ENCODE data around the gene NPB. TPM values are rescaled to one million over a fixed set of nuclear protein-coding genes. Genes with fewer than 3 reads are reported as not detected.

NPB gene
- total RNA-seq, 4 donors from 2014 or later: 0.12 to 0.16 TPM; not detected in 2

DNA sequence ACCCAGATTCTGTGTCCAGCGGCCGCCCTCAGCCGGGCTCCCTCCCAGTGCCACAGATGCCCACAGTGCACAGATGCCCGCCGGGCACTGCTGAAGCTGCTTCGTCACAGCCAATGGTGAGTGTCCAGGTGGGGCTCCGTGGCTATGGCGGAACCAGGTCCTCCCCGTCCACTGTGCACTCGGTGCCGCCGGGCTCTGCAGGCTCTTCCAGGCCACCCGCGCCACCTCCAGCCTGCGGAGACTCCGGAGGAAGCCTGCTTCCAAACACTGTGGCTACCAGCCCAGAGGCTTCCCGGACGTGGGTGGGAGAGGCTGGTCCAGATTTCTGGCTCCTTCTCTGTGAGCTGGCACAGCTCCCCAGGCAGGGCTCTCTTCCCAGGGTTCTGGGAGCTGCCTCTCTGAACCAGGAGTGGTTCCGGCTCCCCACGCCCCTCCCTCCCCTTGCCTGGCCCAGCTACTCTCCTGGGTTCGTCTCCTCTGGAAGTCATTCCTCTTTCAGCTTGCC lies 37.9 kb downstream of the NPB start:
- WGBS, 2 donors (ENCODE audit: low coverage in 1 of 2): 10 to 23% methylated on average over 2 to 3 of the region's 21 CpGs
- H3K36me3 ChIP-seq: no peaks in the 10 kb centered on the region
- ATAC-seq: peak; percentile 11
- TF ChIP-seq POLR2A (IDR thresholded peaks at IDR 0.05) (no peak), POLR2AphosphoS5 (IDR thresholded peaks at IDR 0.05) (no peak), EP300 (IDR thresholded peaks at IDR 0.05) (no peak)
- TF ChIP-seq, protein P1, sequence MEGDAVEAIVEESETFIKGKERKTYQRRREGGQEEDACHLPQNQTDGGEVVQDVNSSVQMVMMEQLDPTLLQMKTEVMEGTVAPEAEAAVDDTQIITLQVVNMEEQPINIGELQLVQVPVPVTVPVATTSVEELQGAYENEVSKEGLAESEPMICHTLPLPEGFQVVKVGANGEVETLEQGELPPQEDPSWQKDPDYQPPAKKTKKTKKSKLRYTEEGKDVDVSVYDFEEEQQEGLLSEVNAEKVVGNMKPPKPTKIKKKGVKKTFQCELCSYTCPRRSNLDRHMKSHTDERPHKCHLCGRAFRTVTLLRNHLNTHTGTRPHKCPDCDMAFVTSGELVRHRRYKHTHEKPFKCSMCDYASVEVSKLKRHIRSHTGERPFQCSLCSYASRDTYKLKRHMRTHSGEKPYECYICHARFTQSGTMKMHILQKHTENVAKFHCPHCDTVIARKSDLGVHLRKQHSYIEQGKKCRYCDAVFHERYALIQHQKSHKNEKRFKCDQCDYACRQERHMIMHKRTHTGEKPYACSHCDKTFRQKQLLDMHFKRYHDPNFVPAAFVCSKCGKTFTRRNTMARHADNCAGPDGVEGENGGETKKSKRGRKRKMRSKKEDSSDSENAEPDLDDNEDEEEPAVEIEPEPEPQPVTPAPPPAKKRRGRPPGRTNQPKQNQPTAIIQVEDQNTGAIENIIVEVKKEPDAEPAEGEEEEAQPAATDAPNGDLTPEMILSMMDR (IDR thresholded peaks at IDR 0.05): no peak
- H3K27ac ChIP-seq: no peak overlapping the region
- no peaks in the 10 kb centered on the region for H3K9me3 ChIP-seq
- peaks cover 57% of the 10 kb centered on the region for H3K27me3 ChIP-seq
- H3K4me1 ChIP-seq: peaks cover 0 to 40% (median 10%) of the 10 kb centered on the region in 3 donors
- no peak overlapping the region for H3K4me3 ChIP-seq

DNA sequence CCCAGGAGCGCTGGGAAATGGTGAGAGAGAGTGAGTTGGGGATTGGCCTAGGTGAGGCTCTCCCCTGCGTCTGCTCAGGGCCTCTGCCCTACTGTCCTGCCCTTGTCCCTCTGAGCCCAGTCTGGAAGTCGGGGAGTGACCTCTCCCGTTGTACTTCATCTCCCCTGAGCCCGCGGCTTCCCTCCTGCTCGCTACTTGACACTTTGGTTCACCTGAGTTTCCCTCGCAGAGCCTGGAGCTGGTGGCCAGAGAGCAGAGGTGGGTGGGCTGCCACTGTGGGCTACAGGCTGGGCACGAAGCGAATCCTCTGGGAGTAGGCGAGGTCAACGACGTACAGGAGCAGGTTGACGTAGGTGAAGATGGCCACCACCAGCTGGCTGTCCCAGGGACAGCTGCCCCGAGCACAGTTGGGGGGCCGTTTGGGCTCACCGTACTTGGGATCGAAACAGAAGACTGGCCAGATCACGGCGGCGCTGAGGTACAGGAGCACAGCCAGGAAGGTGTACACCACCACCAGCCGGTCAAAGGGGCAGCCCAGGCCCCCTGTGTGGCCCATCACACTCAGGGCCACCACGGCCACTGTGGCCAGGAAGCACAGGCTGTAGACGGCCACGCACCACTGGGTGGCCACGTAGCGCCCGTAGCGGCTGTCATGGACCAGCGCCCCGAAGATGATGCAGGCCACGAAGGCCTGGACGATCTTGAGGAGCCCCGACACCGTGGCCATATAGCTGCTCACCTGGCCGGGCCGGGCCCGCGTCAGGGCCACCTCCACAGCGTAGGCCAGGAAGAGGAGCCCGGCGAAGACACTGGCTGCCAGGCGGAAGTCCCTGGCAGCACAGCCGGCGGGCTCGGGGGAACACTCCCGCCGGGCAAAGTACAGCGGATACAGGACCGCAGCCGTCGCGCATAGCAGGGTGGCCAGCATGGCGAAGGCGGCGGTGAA lies 38.8 kb downstream of the NPB start:
- no peak for TF ChIP-seq POLR2AphosphoS5 (IDR thresholded peaks at IDR 0.05)
- Histone ChIP-seq H3K27ac (no peak overlapping the region), H3K9me3 (no peaks in the 10 kb centered on the region), H3K4me1 (peaks cover 0 to 40% (median 10%) of the 10 kb centered on the region in 3 donors), H3K36me3 (no peaks in the 10 kb centered on the region), H3K27me3 (peaks cover 58% of the 10 kb centered on the region), H3K4me3 (no peak overlapping the region)
- no peak for ATAC-seq
- 79 to 89% methylated on average over 7 to 9 of the region's 56 CpGs for WGBS, 2 donors (ENCODE audit: low coverage in 1 of 2)

DNA sequence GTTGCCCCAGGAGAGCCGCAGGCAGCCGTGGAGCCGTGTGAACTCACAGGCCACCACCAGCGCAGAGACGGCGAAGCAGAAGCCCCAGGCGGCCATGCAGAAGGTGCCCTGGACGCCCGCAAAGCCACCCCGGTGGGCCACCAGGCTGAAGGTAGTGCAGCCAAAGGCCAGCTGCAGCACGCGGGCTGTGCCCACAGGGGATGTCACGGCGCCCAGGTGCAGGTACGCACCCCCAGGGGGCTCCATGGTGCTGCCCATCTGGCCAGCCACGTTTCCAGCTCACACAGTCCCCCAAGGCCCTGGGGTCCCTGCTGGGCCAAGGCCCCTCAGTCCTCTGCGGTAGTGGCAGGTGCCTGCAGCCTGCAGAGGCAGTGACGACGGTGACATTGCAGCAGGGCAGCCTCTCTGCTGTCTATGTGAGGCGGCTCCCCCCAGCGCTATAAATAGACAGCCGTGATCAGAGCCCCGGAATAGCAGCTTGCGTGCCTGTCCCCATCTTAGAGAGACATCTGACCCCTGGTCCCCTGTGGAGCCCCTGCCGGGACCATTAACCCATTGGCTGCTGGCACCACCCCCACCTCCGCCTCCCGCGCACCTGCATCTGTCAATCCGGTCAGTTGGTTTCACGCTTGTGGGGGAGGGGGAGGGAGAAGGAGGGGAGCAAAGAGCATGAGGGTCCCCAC lies 39.6 kb downstream of the NPB start:
- Histone ChIP-seq H3K27me3 (peaks cover 58% of the 10 kb centered on the region), H3K9me3 (no peaks in the 10 kb centered on the region), H3K4me3 (no peak overlapping the region), H3K4me1 (peaks cover 0 to 35% (median 8%) of the 10 kb centered on the region in 3 donors), H3K36me3 (no peaks in the 10 kb centered on the region), H3K27ac (no peak overlapping the region)
- 0 to 11% methylated on average over 1 to 7 of the region's 30 CpGs for WGBS, 2 donors (ENCODE audit: low coverage in 1 of 2)
- no peak for ATAC-seq
- TF ChIP-seq POLR2A (IDR thresholded peaks at IDR 0.05) (no peak), POLR2AphosphoS5 (IDR thresholded peaks at IDR 0.05) (no peak), EP300 (IDR thresholded peaks at IDR 0.05) (no peak)
- TF ChIP-seq, protein P1 (IDR thresholded peaks at IDR 0.05): no peak

DNA sequence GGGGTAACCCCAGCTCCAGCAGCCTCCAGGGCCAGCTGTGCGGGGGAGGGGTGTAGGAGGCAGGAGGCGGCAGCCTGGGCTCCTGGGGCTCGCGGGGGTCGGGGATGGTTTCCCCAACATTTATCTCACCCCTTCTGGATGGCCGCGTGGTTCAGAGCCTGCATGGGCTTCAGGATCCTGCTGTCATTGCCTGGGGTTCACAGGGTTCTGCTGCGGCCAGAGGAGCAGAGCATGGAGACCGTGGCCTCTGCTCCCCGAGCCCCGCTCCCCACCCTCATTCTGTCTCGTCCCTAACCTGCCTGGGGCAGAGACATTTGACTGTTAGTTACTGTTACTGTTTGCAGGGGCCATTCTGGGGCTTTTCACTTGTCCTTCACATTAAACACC lies 40.1 kb downstream of the NPB start:
- Histone ChIP-seq H3K27ac (no peak overlapping the region), H3K4me3 (no peak overlapping the region), H3K4me1 (peaks cover 0 to 30% (median 5%) of the 10 kb centered on the region in 3 donors), H3K27me3 (peaks cover 58% of the 10 kb centered on the region), H3K9me3 (no peaks in the 10 kb centered on the region), H3K36me3 (no peaks in the 10 kb centered on the region)
- TF ChIP-seq, protein P1 (IDR thresholded peaks at IDR 0.05): no peak
- TF ChIP-seq POLR2A (IDR thresholded peaks at IDR 0.05) (no peak), POLR2AphosphoS5 (IDR thresholded peaks at IDR 0.05) (no peak), EP300 (IDR thresholded peaks at IDR 0.05) (no peak)
- ATAC-seq: no peak
- WGBS, 2 donors (ENCODE audit: low coverage in 1 of 2): 20 to 27% methylated on average over 2 to 9 of the region's 12 CpGs

DNA sequence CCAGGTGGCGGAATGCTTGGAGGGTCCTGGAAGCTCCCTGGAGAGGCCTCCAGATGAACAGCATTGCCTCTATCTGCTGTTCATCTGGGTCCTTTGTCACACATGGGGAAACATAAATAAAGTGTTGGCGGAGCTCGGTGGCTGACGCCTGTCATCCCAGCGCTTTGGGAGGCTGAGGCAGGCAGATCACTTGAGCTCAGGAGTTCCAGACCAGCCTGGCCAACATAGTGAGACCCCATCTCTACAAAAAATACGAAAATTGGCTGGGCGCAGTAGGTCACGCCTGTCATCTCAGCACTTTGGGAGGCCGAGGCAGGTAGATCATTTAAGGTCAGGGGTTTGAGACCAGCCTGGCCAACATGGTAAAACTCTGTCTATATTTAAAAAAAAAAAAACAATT lies 42.8 kb downstream of the NPB start:
- WGBS, 2 donors (ENCODE audit: low coverage in 1 of 2): 82 to 85% methylated on average over 2 to 4 of the region's 9 CpGs
- no peak overlapping the region for H3K27ac ChIP-seq
- peaks cover 0 to 15% (median 0%) of the 10 kb centered on the region in 3 donors for H3K4me1 ChIP-seq
- peaks cover 51% of the 10 kb centered on the region for H3K27me3 ChIP-seq
- H3K36me3 ChIP-seq: no peaks in the 10 kb centered on the region
- TF ChIP-seq POLR2A (IDR thresholded peaks at IDR 0.05) (no peak), POLR2AphosphoS5 (IDR thresholded peaks at IDR 0.05) (no peak), EP300 (IDR thresholded peaks at IDR 0.05) (no peak)
- TF ChIP-seq, protein P1 (IDR thresholded peaks at IDR 0.05): no peak
- ATAC-seq: no peak
- H3K9me3 ChIP-seq: no peaks in the 10 kb centered on the region
- H3K4me3 ChIP-seq: no peak overlapping the region
